Liver (tissue), 9 donors: ENCODE results near the gene BPI. TPM values are rescaled to one million over a fixed set of nuclear protein-coding genes. Genes with fewer than 3 reads are reported as not detected.

Experiments used
- DNase-seq: peaks from one replicate; pipeline ENCODE4 v3.0.0-alpha.2; 2017; ENCODE audit warnings: low spot score
- H3K27ac ChIP-seq, 2 donors: one replicate each; pipeline ENCODE4 v1.7.0; 2013; ENCODE audit warnings: inconsistent platforms in 2 of 2, low read length in 2 of 2, control low read depth in 1 of 2, low read depth in 1 of 2, mild to moderate bottlenecking in 1 of 2
- H3K27me3 ChIP-seq, 4 donors: one replicate each; pipeline versions ENCODE4 v1.6.1 to v1.7.0; 2013; ENCODE audit warnings: low read length in 3 of 4, inconsistent platforms in 1 of 4, mild to moderate bottlenecking in 1 of 4, moderate library complexity in 1 of 4; ENCODE audit not compliant: control insufficient read depth in 4 of 4, insufficient read depth in 4 of 4
- H3K36me3 ChIP-seq, 4 donors: one replicate each; pipeline versions ENCODE4 v1.6.1 to v1.7.0; 2013; ENCODE audit warnings: low read length in 3 of 4, mild to moderate bottlenecking in 3 of 4, low read depth in 1 of 4, moderate library complexity in 1 of 4; ENCODE audit not compliant: control insufficient read depth in 4 of 4, insufficient read depth in 3 of 4
- H3K4me1 ChIP-seq, 4 donors: one replicate each; pipeline versions ENCODE4 v1.6.1 to v1.7.0; 2013; ENCODE audit warnings: low read length in 3 of 4, mild to moderate bottlenecking in 3 of 4, moderate library complexity in 1 of 4; ENCODE audit not compliant: control insufficient read depth in 4 of 4, insufficient read depth in 4 of 4
- H3K4me3 ChIP-seq, 3 donors: one replicate each; pipeline versions ENCODE4 v1.6.1 to v1.7.0; 2013; ENCODE audit warnings: low read length in 3 of 3, control low read depth in 1 of 3, low read depth in 1 of 3, mild to moderate bottlenecking in 1 of 3
- H3K9ac ChIP-seq, 2 donors: one replicate each; pipeline ENCODE4 v1.7.0; 2013; ENCODE audit warnings: low read length in 2 of 2, mild to moderate bottlenecking in 2 of 2, moderate library complexity in 2 of 2, control low read depth in 1 of 2, low read depth in 1 of 2
- H3K9me3 ChIP-seq, 4 donors: one replicate each; pipeline versions ENCODE4 v1.6.1 to v1.7.0; 2013; ENCODE audit warnings: low read length in 3 of 4; ENCODE audit not compliant: control insufficient read depth in 4 of 4
- EGR1 ChIP-seq, 2 donors: IDR thresholded peaks; 2 replicates each; pipeline ENCODE4 v1.6.1; 2016 to 2018; ENCODE audit warnings: antibody characterized with exemption in 2 of 2, low read depth in 2 of 2
- FOXA2 ChIP-seq: IDR thresholded peaks from 2 replicates; pipeline ENCODE4 v1.6.1; 2016; ENCODE audit warnings: antibody characterized with exemption
- GABPA ChIP-seq, 2 donors: IDR thresholded peaks in 1 of 2; conservative IDR thresholded peaks in 1 of 2; 2 replicates each; pipeline ENCODE4 v1.6.1; 2016; ENCODE audit warnings: antibody characterized with exemption in 2 of 2, mild to moderate bottlenecking in 1 of 2, moderate library complexity in 1 of 2
- HNF4A ChIP-seq, 2 donors: conservative IDR thresholded peaks; 2 replicates each; pipeline ENCODE4 v1.6.1; 2016; ENCODE audit warnings: antibody characterized with exemption in 2 of 2, mild to moderate bottlenecking in 2 of 2
- JUND ChIP-seq, 2 donors: IDR thresholded peaks; 2 replicates each; pipeline ENCODE4 v1.6.1; 2016; ENCODE audit warnings: antibody characterized with exemption in 2 of 2
- MAX ChIP-seq: IDR thresholded peaks from 2 replicates; pipeline ENCODE4 v1.6.1; 2016; ENCODE audit warnings: antibody characterized with exemption
- NR2F2 ChIP-seq: IDR thresholded peaks from 2 replicates; pipeline ENCODE4 v1.6.1; 2016; ENCODE audit warnings: antibody characterized with exemption
- REST ChIP-seq: IDR thresholded peaks from 2 replicates; pipeline ENCODE4 v1.6.1; 2016; ENCODE audit warnings: antibody characterized with exemption, mild to moderate bottlenecking
- RXRA ChIP-seq, 2 donors: IDR thresholded peaks; 2 replicates each; pipeline ENCODE4 v1.6.1; 2017 to 2018; ENCODE audit warnings: antibody characterized with exemption in 2 of 2, mild to moderate bottlenecking in 1 of 2
- SP1 ChIP-seq: IDR thresholded peaks from 2 replicates; pipeline ENCODE4 v1.6.1; 2018; ENCODE audit warnings: antibody characterized with exemption, mild to moderate bottlenecking
- TAF1 ChIP-seq: conservative IDR thresholded peaks from 2 replicates; pipeline ENCODE4 v1.6.1; 2016; ENCODE audit warnings: antibody characterized with exemption, mild to moderate bottlenecking
- YY1 ChIP-seq: IDR thresholded peaks from 2 replicates; pipeline ENCODE4 v1.6.1; 2016; ENCODE audit warnings: antibody characterized with exemption, mild to moderate bottlenecking
- ZBTB33 ChIP-seq: IDR thresholded peaks from 2 replicates; pipeline ENCODE4 v1.6.1; 2016; ENCODE audit warnings: antibody characterized with exemption
- WGBS: extraction: QIAGEN DNeasy Blood & Tissue Kit; methylation state at CpG from one replicate; pipeline ENCODE4 v1.1.7; 2013; 5-methylcytosine and 5-hydroxymethylcytosine counted together
- polyA plus RNA-seq, 2 donors: library from polyadenylated mRNA; stranded (reverse) in 1 of 2; unstranded in 1 of 2; fragments of 200-250 nt in 1 of 2; fragments of >200 nt in 1 of 2; fragmentation: Nextera tagmentation in 1 of 2; extraction: Ambion mirVana in 1 of 2; gene quantifications; one replicate each; pipeline versions ENCODE4 v1.2.1 to v1.2.3, GENCODE V29; 2013 to 2015
- total RNA-seq, 2 donors: library from RNA; depleted of rRNA; stranded (reverse); fragments of >200 nt; gene quantifications; one replicate each; pipeline ENCODE4 v1.2.3, GENCODE V29; 2014
- TF ChIP-seq, protein P1 (sequence below): fragments of 150-350 bp; IDR thresholded peaks from 2 replicates; pipeline ENCODE4 v1.5.1; 2017; ENCODE audit warnings: improper control_type of control experiment, low read depth, low read length; ENCODE audit not compliant: missing input control
- TF ChIP-seq, protein P2 (sequence below): IDR thresholded peaks from 2 replicates; pipeline ENCODE4 v1.6.1; 2016; ENCODE audit warnings: antibody characterized with exemption
- donor health status: healthy.
- donor health status: healthy.
- donor health status: healthy.
- donor health status: healthy.
- donor health status: healthy.

Gene BPI
- total and polyA plus RNA-seq, 4 donors: 0.08 to 10.3 (median 0.37) TPM; not detected in 1

DNA sequence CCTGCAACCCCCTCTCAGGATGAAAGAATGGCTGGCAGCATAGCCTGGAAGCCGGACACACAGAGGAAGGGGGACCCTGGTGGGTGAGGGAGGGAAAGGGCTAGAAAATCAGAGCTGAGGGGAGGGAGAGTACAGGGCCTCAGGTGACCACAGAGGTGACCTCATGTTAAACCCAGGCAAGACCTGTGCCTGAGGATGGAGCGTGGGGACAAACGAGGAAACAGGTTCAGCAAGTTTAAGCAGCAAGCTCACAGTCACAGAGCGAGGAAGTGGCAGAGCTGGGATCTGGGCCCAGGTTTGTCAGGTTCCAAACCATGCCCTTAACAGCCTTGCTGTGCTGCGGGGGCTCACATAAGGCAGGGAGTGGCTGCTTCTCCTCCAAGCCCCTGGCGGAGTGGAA lies 4.0 kb upstream of the BPI start:
- WGBS: 81% methylated on average over 6 of the region's 6 CpGs
- no peak for TF ChIP-seq JUND (IDR thresholded peaks at IDR 0.05)
- TF ChIP-seq SP1: no peak
- TF ChIP-seq HNF4A (conservative IDR thresholded peaks at IDR 0.05): no peak
- TF ChIP-seq YY1: no peak
- TF ChIP-seq FOXA2: no peak
- TF ChIP-seq EGR1 (IDR thresholded peaks at IDR 0.05; ENCODE audit: low read depth in 2 of 2): no peak
- TF ChIP-seq REST: no peak
- TF ChIP-seq MAX: no peak
- no peak for TF ChIP-seq GABPA (IDR thresholded peaks at IDR 0.05 in 1 of 2, conservative IDR thresholded peaks at IDR 0.05 in 1 of 2)
- no peak for TF ChIP-seq RXRA (IDR thresholded peaks at IDR 0.05)
- no peaks in the 10 kb centered on the region for H3K36me3 ChIP-seq
- DNase-seq: no peak
- H3K4me3 ChIP-seq: no peak overlapping the region
- H3K9me3 ChIP-seq: no peaks in the 10 kb centered on the region
- H3K9ac ChIP-seq: no peak overlapping the region
- no peak overlapping the region for H3K27ac ChIP-seq
- H3K27me3 ChIP-seq: no peaks in the 10 kb centered on the region
- H3K4me1 ChIP-seq: peaks cover 0 to 7% (median under 1%) of the 10 kb centered on the region in 4 donors

GRCh38 chr20:38300438-38300837 lies 3.5 kb upstream of the BPI start:
- 82% methylated on average over 4 of the region's 4 CpGs for WGBS

More at GRCh38 chr20:38300438-38300837, 3.5 kb upstream of the BPI start:
- H3K27me3 ChIP-seq: no peaks in the 10 kb centered on the region
- H3K9me3 ChIP-seq: no peaks in the 10 kb centered on the region
- DNase-seq: no peak
- H3K36me3 ChIP-seq: no peaks in the 10 kb centered on the region
- no peak overlapping the region for H3K27ac ChIP-seq
- TF ChIP-seq SP1: no peak
- TF ChIP-seq TAF1: no peak
- TF ChIP-seq, protein P1, sequence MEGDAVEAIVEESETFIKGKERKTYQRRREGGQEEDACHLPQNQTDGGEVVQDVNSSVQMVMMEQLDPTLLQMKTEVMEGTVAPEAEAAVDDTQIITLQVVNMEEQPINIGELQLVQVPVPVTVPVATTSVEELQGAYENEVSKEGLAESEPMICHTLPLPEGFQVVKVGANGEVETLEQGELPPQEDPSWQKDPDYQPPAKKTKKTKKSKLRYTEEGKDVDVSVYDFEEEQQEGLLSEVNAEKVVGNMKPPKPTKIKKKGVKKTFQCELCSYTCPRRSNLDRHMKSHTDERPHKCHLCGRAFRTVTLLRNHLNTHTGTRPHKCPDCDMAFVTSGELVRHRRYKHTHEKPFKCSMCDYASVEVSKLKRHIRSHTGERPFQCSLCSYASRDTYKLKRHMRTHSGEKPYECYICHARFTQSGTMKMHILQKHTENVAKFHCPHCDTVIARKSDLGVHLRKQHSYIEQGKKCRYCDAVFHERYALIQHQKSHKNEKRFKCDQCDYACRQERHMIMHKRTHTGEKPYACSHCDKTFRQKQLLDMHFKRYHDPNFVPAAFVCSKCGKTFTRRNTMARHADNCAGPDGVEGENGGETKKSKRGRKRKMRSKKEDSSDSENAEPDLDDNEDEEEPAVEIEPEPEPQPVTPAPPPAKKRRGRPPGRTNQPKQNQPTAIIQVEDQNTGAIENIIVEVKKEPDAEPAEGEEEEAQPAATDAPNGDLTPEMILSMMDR: no peak
- TF ChIP-seq ZBTB33: no peak
- TF ChIP-seq RXRA (IDR thresholded peaks at IDR 0.05): no peak
- TF ChIP-seq YY1: no peak
- TF ChIP-seq REST: no peak
- TF ChIP-seq, protein P2, sequence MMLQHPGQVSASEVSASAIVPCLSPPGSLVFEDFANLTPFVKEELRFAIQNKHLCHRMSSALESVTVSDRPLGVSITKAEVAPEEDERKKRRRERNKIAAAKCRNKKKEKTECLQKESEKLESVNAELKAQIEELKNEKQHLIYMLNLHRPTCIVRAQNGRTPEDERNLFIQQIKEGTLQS: no peak
- TF ChIP-seq HNF4A (conservative IDR thresholded peaks at IDR 0.05): no peak
- no peak for TF ChIP-seq NR2F2
- H3K4me1 ChIP-seq: peaks cover 0 to 7% (median under 1%) of the 10 kb centered on the region in 4 donors
- no peak overlapping the region for H3K9ac ChIP-seq
- no peak overlapping the region for H3K4me3 ChIP-seq
